T-helper 1 cell treated with Interleukin-12 subunit alpha and Interleukin-12 subunit beta and Interleukin-4 antibody, amounts not matched to agents 30 ng/mL and 1 ng/mL, for 36 hours (primary cell): ENCODE measurements around the gene DIPK1C. TPM values are rescaled to one million over a fixed set of nuclear protein-coding genes. Genes with fewer than 3 reads are reported as not detected.
"Not testable (repeated sequence)": the region's sequence is repeated elsewhere in the genome, so short reads cannot be mapped to it uniquely, and the experiment has no call there.

Experiments used
- intact Hi-C: fragments of 100-400 bp; cut with micrococcal nuclease; formaldehyde crosslinking; loops from one replicate; pipeline ENCODE4 v1.15.1; 2024
- total RNA-seq: library from RNA; stranded (reverse); gene quantifications from 2 replicates; pipeline ENCODE4 v1.2.3, GENCODE V29; 2022

DIPK1C gene
- not detected in 2 replicates for total RNA-seq

DNA sequence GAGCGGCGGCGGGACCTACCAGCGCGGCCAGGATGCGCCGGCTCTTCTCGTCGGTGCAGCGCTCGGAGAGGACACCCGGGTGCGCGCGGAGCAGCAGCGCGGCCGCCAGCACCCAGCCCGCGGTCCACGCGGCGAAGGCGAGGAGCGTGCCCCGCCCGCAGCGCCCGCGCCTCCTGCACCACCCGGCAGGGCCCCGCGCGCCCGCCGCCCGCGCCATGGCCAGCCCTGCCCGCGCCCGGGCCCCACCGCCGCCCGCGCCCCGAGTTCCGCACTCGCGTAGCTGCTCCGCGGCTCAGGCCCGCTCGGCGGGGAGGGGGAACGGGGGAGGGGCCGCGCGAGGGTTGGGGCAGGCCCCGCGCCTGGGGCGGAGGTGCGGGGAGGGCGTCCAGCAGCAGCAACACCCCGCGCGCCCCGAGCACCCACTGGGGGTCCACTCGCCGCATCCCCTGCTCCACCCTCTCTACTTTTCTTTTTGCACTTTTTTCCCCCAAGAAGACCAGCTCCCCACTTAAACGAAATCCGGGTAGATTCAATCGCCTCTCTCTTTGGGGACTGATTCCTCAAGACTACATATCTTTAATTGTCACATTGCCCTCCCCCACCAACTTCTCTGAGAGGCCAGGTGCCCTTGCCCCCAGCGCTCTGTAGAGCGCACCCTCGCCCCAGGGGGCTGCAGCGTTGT is at the start of gene DIPK1C:
Gene DIPK1C, minus strand, starts transcription at position 266 of the 682 bp plus-strand sequence. Its CDS starts 49 bp downstream, at position 217.
- intact Hi-C loops: no loop called here

DNA sequence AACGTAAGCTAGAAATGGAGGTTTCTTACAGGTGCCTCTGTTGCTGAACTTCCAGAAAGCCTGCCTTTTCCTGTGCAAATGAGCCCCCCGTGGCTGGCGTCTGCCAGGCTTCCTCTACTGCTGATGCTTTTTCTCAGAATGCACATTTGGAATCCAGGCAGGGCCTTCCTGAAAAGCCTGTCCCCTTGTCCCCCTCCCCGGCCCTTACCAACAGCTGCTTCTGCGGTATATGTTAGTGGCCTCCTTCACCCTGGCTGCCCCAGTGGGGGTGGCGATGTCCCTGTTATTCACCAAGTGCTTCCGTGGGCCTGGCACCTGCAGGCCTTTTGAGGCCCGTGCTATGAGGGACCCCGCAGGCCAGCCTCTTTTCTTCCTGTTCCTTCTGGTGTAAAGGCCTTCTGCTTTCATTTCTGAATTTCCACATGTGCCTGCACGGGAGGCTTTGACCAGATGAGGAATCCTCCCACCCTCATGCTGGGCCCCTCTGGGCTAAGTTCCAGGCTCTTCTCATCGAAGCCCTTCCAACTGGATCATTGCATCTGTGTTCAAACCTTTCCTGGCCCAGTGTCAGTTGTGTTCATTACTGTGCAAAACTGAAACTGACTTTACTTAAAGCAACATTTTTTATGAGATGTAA is 49.5 kb upstream of the DIPK1C start:
- intact Hi-C loops: no loop called here

DNA sequence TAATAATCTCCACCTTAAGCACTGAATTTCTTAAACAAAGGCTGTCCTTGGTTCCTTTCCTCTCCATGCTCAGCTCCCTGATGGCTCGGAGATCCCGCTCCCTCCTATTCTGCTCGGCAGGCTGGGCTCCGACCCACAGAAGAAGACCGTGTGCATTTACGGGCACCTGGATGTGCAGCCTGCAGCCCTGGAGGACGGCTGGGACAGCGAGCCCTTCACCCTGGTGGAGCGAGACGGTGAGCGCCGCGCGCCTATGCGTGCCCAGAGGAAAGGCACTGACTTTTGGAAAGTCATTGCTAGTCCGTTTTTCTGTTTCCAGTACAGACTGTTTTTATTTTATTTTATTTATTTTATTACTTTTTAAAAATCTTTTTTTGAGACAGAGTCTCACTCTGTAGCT is 48.7 kb upstream of the DIPK1C start:
- intact Hi-C loops: no loop called here

DNA sequence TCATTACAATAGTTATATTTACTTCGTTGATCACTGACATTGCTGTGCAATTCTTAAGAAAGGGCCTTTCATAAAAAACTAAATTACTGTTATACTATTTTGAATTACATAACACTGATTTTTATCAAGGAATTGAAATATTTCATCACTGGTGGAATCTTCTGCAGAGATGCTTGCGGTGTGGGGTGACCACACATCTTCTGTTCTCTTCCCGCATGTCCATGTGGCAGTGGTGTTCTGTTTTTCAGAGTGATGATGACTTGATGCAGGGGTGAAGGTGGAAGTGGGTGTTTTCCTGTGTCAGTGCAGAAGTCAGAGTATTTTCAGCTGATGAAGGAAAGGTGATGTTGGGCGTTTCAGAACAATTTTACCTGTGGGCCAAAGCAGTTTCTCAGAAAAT is 46.0 kb upstream of the DIPK1C start:
- intact Hi-C loops: no loop called here

DNA sequence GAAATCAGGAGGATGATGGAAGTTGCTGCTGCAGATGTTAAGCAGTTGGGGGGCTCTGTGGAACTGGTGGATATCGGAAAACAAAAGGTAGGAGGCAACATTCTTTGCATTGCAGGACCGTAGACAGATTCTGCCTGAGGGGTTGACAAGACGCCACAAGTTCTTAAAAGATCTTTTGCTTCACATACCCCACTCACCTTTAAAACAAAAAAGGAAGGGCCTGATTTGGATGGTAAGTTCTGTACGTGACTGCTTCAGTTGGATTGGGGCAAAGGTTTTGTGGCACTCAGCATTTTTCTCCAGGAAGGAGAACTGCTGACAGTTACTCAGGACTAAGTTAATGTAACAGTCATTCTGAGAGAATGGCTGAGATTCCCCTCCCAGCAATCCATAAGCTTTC is 44.3 kb upstream of the DIPK1C start:
- intact Hi-C loops: no loop called here

DNA sequence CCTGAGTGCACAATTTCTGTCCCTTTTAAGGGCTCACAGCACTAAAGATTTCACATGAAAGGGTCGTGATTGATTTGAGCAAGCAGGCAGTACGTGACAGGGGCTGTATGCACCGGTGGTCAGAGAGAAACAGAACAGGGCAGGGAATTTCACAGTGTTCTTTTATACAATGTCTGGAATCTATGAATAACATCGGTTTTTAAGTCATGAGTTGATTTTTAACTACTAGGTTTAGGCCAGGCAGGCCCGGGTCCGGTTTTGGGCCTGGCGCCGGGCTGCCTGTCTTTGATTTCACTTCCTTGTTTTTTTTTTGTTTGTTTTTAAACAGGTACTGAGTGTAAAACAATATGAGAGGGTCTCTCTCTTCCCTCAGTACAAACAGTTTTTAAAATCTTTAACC is 43.7 kb upstream of the DIPK1C start:
- intact Hi-C loops: not testable (repeated sequence)

DNA sequence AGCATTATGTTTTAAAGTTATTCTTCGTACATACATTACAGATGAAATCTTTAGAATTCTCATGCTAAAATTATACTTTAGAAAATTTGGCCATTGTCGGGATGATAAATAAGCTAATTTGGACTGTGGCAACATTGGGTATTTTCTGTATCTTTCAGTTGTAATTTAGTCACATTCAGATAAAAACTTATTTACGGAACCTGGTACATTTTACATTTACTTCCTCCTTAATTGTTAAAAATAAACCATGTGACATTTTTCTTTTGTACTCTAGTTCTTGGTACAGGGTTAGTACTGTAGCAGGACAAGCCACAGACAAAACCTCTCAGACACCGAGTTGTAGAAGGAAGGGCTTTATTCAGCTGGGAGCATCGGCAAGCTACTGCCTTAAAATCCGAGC is 43.3 kb upstream of the DIPK1C start:
- intact Hi-C loops: no loop called here

DNA sequence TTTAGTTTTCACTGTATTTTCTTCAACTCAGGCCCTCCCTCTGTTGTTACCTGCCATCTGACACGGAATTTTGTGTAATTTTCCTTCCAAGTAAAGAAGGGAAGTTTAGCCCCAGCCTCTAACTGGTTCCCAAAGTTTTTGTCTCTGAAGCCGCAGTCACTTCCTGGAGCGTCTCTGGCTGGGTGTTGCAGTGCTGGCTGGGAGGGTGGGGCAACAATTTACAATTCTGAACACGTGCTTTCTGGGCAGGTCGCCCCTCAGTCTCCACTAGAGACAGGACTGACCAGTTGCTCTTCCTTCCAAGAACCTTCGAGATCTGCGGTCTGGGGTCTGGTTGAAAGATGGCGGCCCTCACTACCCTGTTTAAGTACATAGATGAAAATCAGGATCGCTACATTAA is 42.5 kb upstream of the DIPK1C start:
- intact Hi-C loops: loop anchor here (1.0 to 10.0 kb wide), 14 partner anchors 53 to 1993 kb away; partner anchors contain the start of genes TIMM21, TSHZ1 and ZNF407

DNA sequence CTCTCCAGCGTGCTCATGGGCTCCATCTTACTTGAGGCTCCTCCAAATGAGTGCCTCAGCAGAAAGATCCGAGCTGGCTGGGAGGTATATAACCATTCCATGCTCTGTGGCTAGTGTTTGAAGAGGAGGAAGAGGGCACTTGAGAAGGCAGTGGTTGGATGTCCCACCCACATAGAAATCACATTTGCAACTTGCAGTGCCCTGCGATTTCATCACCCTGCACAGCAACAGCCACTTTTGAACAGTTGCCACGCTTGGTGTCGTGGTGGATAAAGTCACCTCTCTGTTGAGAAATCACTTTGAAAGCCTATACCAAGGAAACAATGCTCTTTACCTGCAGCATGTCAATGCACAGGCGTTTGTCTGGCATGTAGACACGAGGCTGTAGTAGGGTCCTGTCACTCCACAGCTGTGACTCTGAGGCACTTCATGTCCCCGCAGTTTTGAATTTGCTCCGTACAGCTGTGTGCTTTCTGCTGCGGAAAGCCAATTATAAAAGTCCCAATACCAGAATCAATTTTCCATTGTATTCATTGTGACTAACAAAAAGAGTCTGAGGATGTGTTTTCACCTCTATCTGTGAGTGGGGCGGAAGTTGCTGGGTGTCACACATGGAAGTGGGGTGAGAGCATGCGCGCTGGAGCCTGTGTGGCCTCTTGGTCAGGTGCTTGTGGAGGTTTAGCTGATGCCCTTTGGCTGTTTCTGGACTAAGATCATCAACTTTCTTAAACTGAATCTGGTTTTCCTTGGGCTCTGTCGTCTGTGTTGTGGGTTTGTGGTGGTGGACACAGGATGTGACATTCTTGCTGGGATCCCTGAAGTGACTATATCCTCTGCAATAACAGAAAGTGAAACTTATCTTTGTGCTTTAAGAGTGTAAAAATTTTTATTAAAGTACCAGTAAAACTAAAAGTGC is 41.9 kb upstream of the DIPK1C start:
- intact Hi-C loops: loop anchor here (1.0 to 10.0 kb wide), 14 partner anchors 53 to 1993 kb away; partner anchors contain the start of genes TIMM21, TSHZ1 and ZNF407

DNA sequence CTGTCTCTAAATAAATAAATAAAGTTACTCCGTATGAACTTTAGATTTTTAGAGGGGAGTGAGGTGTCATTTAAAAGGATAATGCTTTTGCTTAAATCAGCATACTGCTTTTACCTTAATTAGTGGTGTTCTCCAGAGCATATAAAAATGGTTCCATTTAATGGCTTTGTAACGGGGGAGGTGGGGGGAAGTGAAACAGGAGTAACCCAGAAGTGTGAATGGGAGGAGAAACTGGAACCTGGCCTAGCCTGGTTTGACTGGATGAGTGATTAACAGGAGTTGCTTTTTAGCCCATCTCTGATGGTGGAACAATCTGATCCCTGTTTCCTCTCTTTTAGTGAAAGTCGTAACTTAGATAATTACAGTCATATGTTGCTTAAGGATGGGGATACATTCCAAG is 40.7 kb upstream of the DIPK1C start:
- intact Hi-C loops: loop anchor here (2.0 to 10.0 kb wide), 4 partner anchors 415 to 1877 kb away; no protein-coding TSS in a partner anchor

DNA sequence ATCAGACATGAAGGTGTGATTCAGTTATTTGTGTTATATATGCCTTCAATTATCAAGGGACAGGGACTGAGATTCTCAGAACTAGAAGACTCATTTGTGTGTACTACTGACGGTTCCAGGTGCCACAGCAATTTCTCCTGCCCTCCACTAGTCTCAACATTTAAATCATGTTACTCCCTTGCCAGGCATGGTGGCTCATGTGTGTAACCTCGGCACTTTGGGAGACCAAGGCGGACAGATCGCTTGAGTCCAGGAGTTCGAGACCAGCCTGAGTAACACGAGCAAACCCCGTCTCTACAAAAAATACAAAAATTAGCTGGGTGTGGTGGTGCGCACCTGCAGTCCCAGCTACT is 40.2 kb upstream of the DIPK1C start:
- intact Hi-C loops: loop anchor here (5.0 to 10.0 kb wide), 3 partner anchors 415 to 1878 kb away; no protein-coding TSS in a partner anchor

DNA sequence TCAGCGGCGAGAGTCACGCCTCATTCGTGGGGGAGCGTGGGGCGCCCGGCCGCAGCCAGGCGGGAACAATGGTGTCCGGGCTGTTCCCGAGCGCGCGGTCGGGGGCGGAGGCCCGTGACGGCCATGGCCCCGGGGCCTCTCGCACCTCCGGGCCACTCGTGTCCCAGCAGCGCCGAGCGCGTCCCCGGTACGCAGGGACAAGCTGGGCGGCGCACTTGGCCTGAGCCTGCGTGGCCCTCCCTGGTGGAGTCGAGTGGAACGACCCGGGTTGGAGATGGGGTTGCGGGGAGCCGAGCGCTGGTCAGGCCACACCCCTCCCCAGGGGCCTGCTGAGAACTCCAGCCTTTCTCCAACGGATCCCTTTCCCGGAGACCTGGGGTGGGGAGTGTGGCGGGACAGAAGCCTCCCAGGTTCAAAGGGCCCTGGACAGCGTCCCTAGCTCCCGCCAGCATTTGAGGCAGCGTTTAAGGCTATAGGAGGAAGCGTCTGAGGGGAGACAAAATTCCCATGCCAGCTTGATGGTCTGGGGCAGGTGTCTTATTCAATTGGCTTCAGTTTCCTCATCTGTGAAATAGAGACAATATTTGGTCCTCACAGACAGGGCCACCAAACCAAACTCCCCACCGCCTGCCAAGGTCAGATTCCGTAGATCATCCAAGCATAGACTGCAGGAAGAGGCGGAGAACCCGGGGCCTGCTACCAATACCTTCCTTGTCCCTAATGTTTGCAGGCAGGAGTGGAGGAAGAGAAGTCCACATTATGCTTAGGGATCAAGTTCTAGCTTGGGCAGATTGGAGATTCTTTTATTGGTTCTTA is 39.6 kb upstream of the DIPK1C start:
- intact Hi-C loops: loop anchor here (5.0 to 10.0 kb wide), 3 partner anchors 414 to 1878 kb away; no protein-coding TSS in a partner anchor

DNA sequence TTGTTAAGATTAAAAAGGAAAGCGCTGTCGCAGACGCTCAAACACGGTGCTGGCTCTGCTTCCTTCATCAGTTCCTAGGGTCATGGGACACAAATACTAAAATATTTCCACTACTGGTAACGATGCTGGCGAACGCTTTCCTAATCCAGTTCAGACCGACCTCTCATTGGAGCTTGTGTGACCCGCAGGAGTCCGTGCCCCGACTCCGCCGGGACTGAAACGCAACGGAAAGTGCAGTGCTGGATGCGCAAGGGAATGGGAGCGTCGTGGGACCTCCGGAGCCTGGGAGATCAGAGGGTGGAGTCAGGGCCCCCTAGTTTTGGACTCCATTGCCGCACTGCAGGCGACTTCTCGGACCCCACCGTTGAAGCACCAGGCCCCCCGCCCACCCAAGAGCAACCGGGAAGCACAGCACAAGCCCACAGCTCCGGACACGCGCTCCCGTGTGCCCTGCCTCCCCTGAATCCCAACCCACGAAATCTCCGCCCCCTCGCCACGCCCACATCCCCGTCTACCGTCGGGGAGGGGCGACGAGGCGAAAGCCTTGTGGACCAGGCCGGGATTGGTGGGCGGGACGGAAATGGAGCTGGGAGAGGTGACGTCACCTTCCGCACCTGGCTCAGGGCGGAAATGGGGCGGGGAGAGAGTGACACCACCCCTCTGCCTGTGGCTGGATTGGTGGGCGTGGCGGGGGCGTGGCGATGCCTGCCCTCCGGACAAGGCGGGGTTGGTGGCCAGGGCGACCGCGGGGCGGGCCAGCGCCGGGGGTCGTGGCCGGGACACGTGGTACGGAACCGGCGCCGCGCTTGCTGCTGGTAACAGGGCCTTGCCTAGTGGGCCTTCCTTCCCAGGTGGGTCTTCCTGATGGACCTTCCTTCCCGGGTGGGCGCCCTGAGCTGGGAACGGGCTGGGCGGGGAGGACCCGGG is 38.7 kb upstream of the DIPK1C start, which contains the start of gene CNDP2:
Gene CNDP2, plus strand, starts transcription at position 783 of the 927 bp plus-strand sequence. CDS start 3,611 bp downstream, outside the sequence.
- intact Hi-C loops: loop anchor here (1.0 to 10.0 kb wide), 4 partner anchors 204 to 1879 kb away; no protein-coding TSS in a partner anchor

DNA sequence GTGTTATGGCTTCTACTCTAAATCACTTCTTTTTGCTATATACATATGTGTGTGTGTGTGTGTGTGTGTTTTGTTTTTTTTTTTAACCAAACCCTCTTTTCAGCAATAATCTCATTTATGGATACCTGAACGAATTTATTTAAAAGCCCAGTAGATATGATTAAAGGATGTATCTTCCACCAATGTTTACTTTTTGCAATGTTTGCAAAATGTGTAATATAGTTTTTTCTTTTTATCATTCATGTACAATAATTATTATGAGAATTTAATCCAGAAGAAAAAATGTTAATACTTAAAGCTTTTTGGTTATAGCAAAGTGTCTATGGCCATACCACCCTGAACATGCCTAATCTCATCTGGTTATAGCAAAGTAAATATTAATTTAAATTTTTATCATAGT is 37.4 kb upstream of the DIPK1C start:
- intact Hi-C loops: loop anchor here (10.0 kb wide), 2 partner anchors 750 to 1880 kb away; no protein-coding TSS in a partner anchor

DNA sequence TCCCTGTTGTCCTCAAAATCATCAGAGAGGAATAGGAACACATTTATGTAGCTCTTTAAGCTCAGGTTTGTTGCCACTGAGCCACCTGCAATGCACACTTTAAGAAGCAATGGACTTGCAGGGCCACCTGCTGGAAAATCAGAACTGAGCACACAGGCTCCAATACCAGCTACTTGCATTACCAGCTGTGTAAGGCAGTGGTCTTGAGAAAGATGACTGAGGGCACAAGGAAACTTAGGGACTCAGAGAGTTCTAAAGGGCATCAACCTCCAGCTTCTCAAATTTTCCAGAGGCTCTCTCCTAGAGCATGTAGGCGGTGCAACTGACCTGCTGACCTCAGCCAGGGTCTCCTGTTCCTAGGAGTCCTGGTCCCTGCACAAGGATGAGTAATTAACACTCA is 36.6 kb upstream of the DIPK1C start:
- intact Hi-C loops: loop anchor here (1.0 to 10.0 kb wide), 6 partner anchors 59 to 1881 kb away; no protein-coding TSS in a partner anchor

DNA sequence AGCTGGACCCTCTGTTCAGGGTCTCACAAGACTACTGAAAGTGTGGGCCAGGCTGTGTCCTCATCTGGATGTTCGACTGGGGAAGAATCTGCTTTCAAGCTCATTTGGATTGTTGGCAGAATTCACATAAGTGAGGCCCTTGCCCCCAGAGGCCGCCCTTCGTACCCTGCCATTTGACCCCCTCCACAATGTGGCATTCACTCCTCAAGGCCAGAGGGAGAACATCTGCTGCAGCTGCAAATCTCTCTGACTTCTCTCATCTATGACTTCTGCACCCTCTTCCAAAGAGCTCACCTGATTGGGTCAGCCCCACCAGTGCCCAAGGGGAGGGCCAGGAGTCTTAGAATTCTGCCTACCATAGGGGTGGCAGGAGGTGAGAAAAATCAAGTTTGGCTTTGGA is 35.2 kb upstream of the DIPK1C start:
- intact Hi-C loops: loop anchor here (10.0 kb wide), 2 partner anchors 753 to 1883 kb away; no protein-coding TSS in a partner anchor

DNA sequence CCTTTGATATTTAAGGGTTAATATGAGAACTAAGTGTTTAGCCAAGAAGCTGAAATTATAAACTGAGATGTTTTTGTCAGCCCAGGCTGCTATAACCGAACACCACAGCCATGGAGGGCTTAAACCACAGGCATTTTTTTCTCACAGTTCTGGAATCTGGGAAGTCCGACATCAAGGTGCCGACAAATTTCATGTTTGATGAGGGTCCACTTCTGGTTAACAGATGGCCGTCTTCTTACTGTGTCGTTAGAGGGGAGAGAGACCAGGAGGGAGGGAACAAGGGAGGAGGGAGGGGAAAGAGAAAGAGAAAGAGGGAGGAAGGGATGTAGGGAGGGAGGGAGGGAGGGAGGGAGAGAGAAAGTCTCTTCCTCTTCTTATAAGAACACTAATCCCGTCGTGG is 32.6 kb upstream of the DIPK1C start:
- intact Hi-C loops: loop anchor here (10.0 kb wide), 2 partner anchors 755 to 1885 kb away; no protein-coding TSS in a partner anchor

DNA sequence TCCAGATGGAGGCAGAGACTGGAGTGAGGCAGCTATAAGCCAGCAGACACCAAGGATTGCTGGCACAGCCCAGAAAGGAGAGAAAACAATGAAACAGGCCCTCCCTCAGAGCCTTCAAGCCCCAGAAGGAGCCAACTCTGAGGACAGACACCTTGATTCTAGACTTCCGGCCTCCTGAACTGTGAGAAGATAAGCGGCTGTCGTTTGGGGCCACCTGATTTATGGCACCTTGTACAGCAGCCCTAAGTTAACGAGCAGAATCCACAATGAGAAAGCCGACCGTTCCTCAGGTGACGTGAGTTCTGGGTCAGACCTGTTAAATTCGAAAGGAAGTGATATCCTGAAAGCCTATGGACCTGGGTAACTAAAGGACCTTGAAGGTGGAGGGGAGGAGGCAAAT is 31.8 kb upstream of the DIPK1C start:
- intact Hi-C loops: no loop called here

DNA sequence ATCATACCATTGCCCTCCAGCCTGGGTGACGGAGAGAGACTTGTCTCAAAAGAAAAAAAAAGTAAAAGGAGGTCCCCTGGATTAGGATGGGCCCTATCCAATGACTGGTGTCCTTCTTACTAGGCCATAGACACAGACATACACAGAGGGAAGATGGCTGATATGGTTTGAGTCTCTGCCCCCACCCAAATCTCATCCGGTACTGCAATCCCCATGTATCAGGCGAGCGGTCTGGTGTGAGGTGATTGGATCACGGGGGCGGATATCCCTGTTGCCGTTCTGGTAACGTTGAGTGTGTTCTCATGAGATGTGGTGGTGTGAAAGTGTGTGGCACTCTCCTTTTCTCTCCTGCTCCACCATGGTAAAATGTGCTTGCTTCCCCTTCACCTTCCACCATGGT is 31.2 kb upstream of the DIPK1C start:
- intact Hi-C loops: no loop called here
